Activated CD4-positive, alpha-beta T cell treated with anti-CD3 and anti-CD28 coated beads, Interleukin-2, amount 50 U/mL, for 16 hours (primary cell): ENCODE results near the gene PLAC1.

Experiments
- DNase-seq: peaks from one replicate; pipeline ENCODE4 v3.0.0-alpha.2; 2020

PLAC1 gene

GRCh38 chrX:134669378-134670098 is 11.3 kb upstream of the PLAC1 start:
- no peak for DNase-seq

GRCh38 chrX:134664202-134664601 is 5.9 kb upstream of the PLAC1 start:
- DNase-seq: no peak

GRCh38 chrX:134661295-134661694 is 3.0 kb upstream of the PLAC1 start:
- no peak for DNase-seq

GRCh38 chrX:134660627-134661026 is 2.4 kb upstream of the PLAC1 start:
- no peak for DNase-seq

GRCh38 chrX:134659761-134660160 is 1.5 kb upstream of the PLAC1 start:
- no peak for DNase-seq

- DNase-seq: no peak
These were observed 421 bp upstream of the PLAC1 start for GRCh38 chrX:134658760-134659023.

GRCh38 chrX:134654398-134655012 is 3.8 kb downstream of the PLAC1 start:
- DNase-seq: peak; percentile 83

- DNase-seq: no peak
These were observed 4.4 kb downstream of the PLAC1 start for GRCh38 chrX:134653835-134654234.

GRCh38 chrX:134650701-134651100 is 7.6 kb downstream of the PLAC1 start:
- DNase-seq: no peak

GRCh38 chrX:134649770-134650169 is 8.5 kb downstream of the PLAC1 start:
- DNase-seq: no peak

- DNase-seq: no peak
These were observed 10.8 kb downstream of the PLAC1 start for GRCh38 chrX:134647477-134647877.

GRCh38 chrX:134646691-134647090 is 11.6 kb downstream of the PLAC1 start:
- no peak for DNase-seq

- DNase-seq: no peak
These were observed 12.2 kb downstream of the PLAC1 start for GRCh38 chrX:134645936-134646543.

- DNase-seq: no peak
These were observed 15.9 kb downstream of the PLAC1 start for GRCh38 chrX:134642386-134642785.

- no peak for DNase-seq
These were observed 16.9 kb downstream of the PLAC1 start for GRCh38 chrX:134641346-134641745.

- DNase-seq: no peak
These were observed 17.4 kb downstream of the PLAC1 start for GRCh38 chrX:134640914-134641313.

- no peak for DNase-seq
These were observed 21.4 kb downstream of the PLAC1 start for GRCh38 chrX:134636851-134637250.

- peak; percentile 65 for DNase-seq
These were observed 23.6 kb downstream of the PLAC1 start for GRCh38 chrX:134634691-134635090.

- DNase-seq: no peak
These were observed 24.4 kb downstream of the PLAC1 start for GRCh38 chrX:134633832-134634231.

GRCh38 chrX:134633394-134633793 is 24.9 kb downstream of the PLAC1 start:
- DNase-seq: no peak

- DNase-seq: no peak
These were observed 25.9 kb downstream of the PLAC1 start for GRCh38 chrX:134632355-134632754.

GRCh38 chrX:134631426-134632346 is 26.6 kb downstream of the PLAC1 start:
- DNase-seq: no peak

GRCh38 chrX:134628663-134629062 is 29.6 kb downstream of the PLAC1 start:
- no peak for DNase-seq

- DNase-seq: no peak
These were observed 31.8 kb downstream of the PLAC1 start for GRCh38 chrX:134626434-134626833.
